ENCODE measurements around the gene GLIS1.

The GLIS1 gene

GRCh38 chr1:53606197-53606596, 132.8 kb downstream of the GLIS1 start:
- Mint-ChIP-seq H3K9me3 (peaks cover 6 to 17% of the 10 kb centered on the region in 2 donors), H3K27me3 (no peaks in the 10 kb centered on the region), H3K27ac (peak overlapping the region in 1 of 2 donors; percentile 80), H3K4me1 (no peaks in the 10 kb centered on the region), H3K4me3 (no peak overlapping the region)
- ATAC-seq (no peak), DNase-seq (no peak)

GRCh38 chr1:53605181-53605580, 133.8 kb downstream of the GLIS1 start:
- Mint-ChIP-seq H3K4me1 (peaks cover 10% of the 10 kb centered on the region), H3K4me3 (no peak overlapping the region), H3K27me3 (no peaks in the 10 kb centered on the region), H3K27ac (no peak overlapping the region), H3K9me3 (peaks cover under 1 to 6% of the 10 kb centered on the region in 2 donors)
- no peak for DNase-seq
- no peak for ATAC-seq

GRCh38 chr1:53604291-53604919, 134.6 kb downstream of the GLIS1 start:
- Mint-ChIP-seq H3K4me1 (peaks cover 14% of the 10 kb centered on the region), H3K27ac (no peak overlapping the region), H3K9me3 (peaks cover 0 to 1% of the 10 kb centered on the region in 2 donors), H3K4me3 (no peak overlapping the region), H3K27me3 (no peaks in the 10 kb centered on the region)
- ATAC-seq (no peak), DNase-seq (no peak)

GRCh38 chr1:53603431-53603830, 135.5 kb downstream of the GLIS1 start:
- ATAC-seq (no peak), DNase-seq (no peak)
- Mint-ChIP-seq H3K4me3 (no peak overlapping the region), H3K27ac (no peak overlapping the region), H3K4me1 (peaks cover 14% of the 10 kb centered on the region), H3K27me3 (no peaks in the 10 kb centered on the region), H3K9me3 (no peaks in the 10 kb centered on the region)

- Mint-ChIP-seq H3K27me3 (no peaks in the 10 kb centered on the region), H3K4me3 (no peak overlapping the region), H3K9me3 (no peaks in the 10 kb centered on the region), H3K4me1 (peaks cover 14% of the 10 kb centered on the region), H3K27ac (no peak overlapping the region)
- no peak for ATAC-seq
- DNase-seq, result no peak
Observed at GRCh38 chr1:53601867-53602775, 136.8 kb downstream of the GLIS1 start.

GRCh38 chr1:53601031-53601745, 137.8 kb downstream of the GLIS1 start:
- no peak overlapping the region for H3K4me3 Mint-ChIP-seq
- no peak overlapping the region for H3K27ac Mint-ChIP-seq
- DNase-seq (no peak), ATAC-seq (no peak)
- H3K4me1 Mint-ChIP-seq, result peaks cover 14% of the 10 kb centered on the region
- H3K27me3 Mint-ChIP-seq, result no peaks in the 10 kb centered on the region
- no peaks in the 10 kb centered on the region for H3K9me3 Mint-ChIP-seq

- peaks cover 14% of the 10 kb centered on the region for H3K4me1 Mint-ChIP-seq
- no peaks in the 10 kb centered on the region for H3K27me3 Mint-ChIP-seq
- H3K9me3 Mint-ChIP-seq, result no peaks in the 10 kb centered on the region
- ATAC-seq (peak; percentile 64), DNase-seq (no peak)
- H3K27ac Mint-ChIP-seq, result no peak overlapping the region
- no peak overlapping the region for H3K4me3 Mint-ChIP-seq
Observed at GRCh38 chr1:53600561-53600960, 138.4 kb downstream of the GLIS1 start.

GRCh38 chr1:53600001-53600400, 139.0 kb downstream of the GLIS1 start:
- ATAC-seq, result peak; percentile 25
- H3K9me3 Mint-ChIP-seq, result no peaks in the 10 kb centered on the region
- no peak overlapping the region for H3K27ac Mint-ChIP-seq
- H3K4me1 Mint-ChIP-seq, result peaks cover 14% of the 10 kb centered on the region
- H3K27me3 Mint-ChIP-seq, result no peaks in the 10 kb centered on the region
- DNase-seq, result no peak
- peak overlapping the region in 1 of 2 donors; percentile 42 for H3K4me3 Mint-ChIP-seq

GRCh38 chr1:53599481-53599880, 139.5 kb downstream of the GLIS1 start:
- H3K4me1 Mint-ChIP-seq, result peaks cover 14% of the 10 kb centered on the region
- H3K9me3 Mint-ChIP-seq, result no peaks in the 10 kb centered on the region
- H3K4me3 Mint-ChIP-seq, result no peak overlapping the region
- H3K27ac Mint-ChIP-seq, result no peak overlapping the region
- ATAC-seq (no peak), DNase-seq (no peak)
- no peaks in the 10 kb centered on the region for H3K27me3 Mint-ChIP-seq

- ATAC-seq (no peak), DNase-seq (no peak)
- no peaks in the 10 kb centered on the region for H3K27me3 Mint-ChIP-seq
- no peak overlapping the region for H3K27ac Mint-ChIP-seq
- no peak overlapping the region for H3K4me3 Mint-ChIP-seq
- H3K4me1 Mint-ChIP-seq, result peaks cover 14% of the 10 kb centered on the region
- no peaks in the 10 kb centered on the region for H3K9me3 Mint-ChIP-seq
Observed at GRCh38 chr1:53598966-53599365, 140.0 kb downstream of the GLIS1 start.

GRCh38 chr1:53595906-53596305, 143.1 kb downstream of the GLIS1 start:
- H3K4me3 Mint-ChIP-seq, result no peak overlapping the region
- ATAC-seq, result no peak
- no peak overlapping the region for H3K27ac Mint-ChIP-seq
- no peaks in the 10 kb centered on the region for H3K27me3 Mint-ChIP-seq
- no peak for DNase-seq
- peaks cover 12% of the 10 kb centered on the region for H3K4me1 Mint-ChIP-seq
- no peaks in the 10 kb centered on the region for H3K9me3 Mint-ChIP-seq

- Mint-ChIP-seq H3K27ac (peak overlapping the region in 1 of 2 donors; percentile 53), H3K9me3 (no peaks in the 10 kb centered on the region), H3K4me3 (no peak overlapping the region), H3K27me3 (no peaks in the 10 kb centered on the region), H3K4me1 (no peaks in the 10 kb centered on the region)
- DNase-seq, result no peak
- ATAC-seq, result peak; percentile 18
Observed at GRCh38 chr1:53594391-53595180, 144.4 kb downstream of the GLIS1 start.

- Mint-ChIP-seq H3K27me3 (no peaks in the 10 kb centered on the region), H3K9me3 (no peaks in the 10 kb centered on the region), H3K4me3 (no peak overlapping the region), H3K4me1 (no peaks in the 10 kb centered on the region), H3K27ac (no peak overlapping the region)
- no peak for DNase-seq
- peak; percentile 21 for ATAC-seq
Observed at GRCh38 chr1:53593758-53594380, 145.1 kb downstream of the GLIS1 start.

GRCh38 chr1:53592985-53593757, 145.8 kb downstream of the GLIS1 start:
- no peaks in the 10 kb centered on the region for H3K4me1 Mint-ChIP-seq
- H3K9me3 Mint-ChIP-seq, result no peaks in the 10 kb centered on the region
- DNase-seq, result no peak
- H3K27me3 Mint-ChIP-seq, result no peaks in the 10 kb centered on the region
- ATAC-seq, result no peak
- H3K27ac Mint-ChIP-seq, result no peak overlapping the region
- no peak overlapping the region for H3K4me3 Mint-ChIP-seq

Data from stimulated activated naive CD8-positive, alpha-beta T cell treated with anti-CD3 and anti-CD28 coated beads, Interleukin-15, amount 100 ng/mL, for 72 hours (primary cell).